Measurements from ENCODE around the gene ANKLE1. TPM values are rescaled to one million over a fixed set of nuclear protein-coding genes. Genes with fewer than 3 reads are reported as not detected.

ANKLE1 gene
- total RNA-seq, 2 donors from 2014 or later: 0.22 to 0.67 TPM

DNA sequence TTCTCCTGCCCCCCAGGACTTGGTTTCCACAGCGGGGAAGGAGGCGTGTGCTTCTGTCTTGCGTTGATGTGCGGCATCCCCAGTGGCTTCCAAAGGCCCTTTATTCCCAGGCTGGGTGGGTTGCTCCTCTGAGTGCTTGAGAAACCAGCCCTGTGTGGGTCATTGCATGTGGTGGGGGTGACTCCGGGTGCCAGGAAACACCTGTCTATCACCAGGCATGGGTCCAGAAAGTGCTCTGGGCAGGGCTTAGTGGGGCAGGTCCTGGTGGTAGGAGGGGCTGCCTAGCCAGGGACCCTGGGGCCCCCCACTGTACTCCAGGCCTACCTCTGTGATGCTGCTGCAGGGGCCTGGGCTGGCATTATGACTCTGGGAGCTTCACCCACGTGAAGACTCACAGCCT lies 37.3 kb downstream of the ANKLE1 start:
- DNase-seq (no peak), ATAC-seq (no peak)
- intact Hi-C loops (cut with DNase I, micrococcal nuclease): no loop called here

DNA sequence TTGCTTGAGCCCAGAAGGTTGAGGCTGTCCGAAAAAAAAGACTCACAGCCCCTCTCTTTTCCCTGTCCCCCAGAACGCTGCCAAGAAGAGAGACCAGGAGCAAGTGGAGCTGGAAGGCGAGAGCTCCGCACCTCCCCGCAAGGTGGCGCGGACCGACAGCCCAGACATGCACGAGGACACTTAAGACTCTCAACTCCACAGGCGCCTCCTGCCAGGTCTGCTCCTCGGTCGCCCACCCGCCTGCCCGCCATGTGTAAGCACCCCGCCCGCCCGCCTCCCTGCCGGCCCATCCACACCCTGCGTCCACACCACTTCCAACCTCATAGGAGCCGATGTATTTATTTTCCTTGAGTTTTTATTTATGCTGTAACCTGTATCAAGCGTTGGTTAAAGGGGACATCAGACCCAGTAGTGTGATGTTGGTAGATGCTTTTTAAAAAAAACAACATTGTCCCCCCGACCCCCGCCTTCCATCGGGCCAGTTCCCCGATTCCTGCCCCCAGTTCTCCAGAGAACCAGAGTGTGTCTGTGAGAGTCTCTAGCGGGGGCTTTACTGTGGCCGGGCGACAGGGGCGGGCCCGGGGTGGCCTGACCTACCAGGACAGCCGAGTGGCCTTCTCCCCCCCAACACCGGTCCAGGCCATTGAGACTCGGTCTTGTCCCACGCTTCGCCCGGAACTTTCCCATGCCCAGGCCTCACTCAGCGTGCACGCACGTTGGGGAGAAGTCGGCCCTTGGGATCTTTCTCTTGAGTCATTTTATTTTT lies 38.0 kb downstream of the ANKLE1 start:
- ATAC-seq (no peak), DNase-seq (no peak)
- intact Hi-C loops (cut with DNase I, micrococcal nuclease): no loop called here

GRCh38 chr19:17320435-17320834 lies 38.7 kb downstream of the ANKLE1 start:
- ATAC-seq: no peak
- DNase-seq: no peak
- intact Hi-C loops (cut with DNase I, micrococcal nuclease): no loop called here

DNA sequence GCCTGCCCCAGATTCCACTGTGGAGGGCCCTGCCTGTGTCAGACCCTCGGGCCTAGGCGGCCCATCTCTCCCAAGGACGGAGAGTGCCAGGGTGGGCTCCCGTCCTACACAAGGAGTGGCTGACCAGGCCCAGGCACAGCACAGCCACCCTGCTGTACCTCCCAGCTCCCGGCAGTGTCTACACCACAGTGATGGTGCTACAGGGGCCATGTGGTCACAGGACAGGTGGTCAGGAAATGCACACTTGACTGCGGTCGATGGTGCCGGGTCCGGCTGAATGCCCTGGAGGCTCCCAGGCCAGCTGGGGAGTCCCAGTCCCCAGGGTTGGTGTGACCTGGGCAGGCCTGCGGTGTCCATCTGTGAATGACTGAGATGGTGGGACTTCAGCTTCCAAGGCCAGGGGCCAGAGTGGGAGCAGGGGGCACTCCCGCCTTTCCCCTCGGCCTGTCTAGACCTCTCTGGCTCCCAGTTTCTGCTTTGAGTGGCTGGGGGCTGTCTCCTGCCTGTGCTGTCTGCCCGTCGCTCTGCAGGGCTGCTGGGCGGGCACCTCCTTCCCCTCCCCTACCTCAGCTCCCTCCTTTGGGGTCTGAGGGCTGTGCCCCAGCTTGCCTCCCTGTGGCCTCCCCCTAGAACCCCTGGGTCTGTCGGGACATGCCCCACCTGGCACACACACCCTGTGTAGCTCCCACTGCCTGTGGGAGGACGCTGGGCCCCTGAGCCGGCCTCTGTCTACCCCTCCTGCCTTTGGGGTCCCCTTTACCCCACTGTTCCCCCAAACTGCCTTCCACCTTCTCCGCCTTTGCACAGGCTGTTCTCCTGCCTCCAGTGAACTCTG lies 40.2 kb downstream of the ANKLE1 start:
- intact Hi-C loops (cut with DNase I, micrococcal nuclease): no loop called here
- DNase-seq: no peak
- no peak for ATAC-seq

DNA sequence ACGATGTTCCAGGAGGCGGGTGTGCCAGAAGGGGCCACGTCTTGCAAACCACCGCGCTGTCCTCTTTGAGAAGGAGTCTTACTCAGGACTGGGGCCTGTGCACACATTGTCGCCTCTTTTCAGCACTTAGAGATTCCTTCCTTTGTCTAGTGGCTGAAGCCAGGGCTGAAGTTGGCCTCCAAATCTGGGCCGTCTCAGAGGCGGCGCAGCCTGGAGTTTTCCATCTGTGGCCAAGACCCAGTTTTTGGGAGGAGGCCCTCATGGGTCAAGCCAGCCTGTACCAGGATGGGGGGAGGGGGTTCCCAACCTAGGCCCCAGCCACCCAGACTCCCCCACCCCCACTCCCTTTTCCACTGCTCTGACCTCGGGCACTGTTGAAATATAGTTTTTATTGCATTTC lies 41.2 kb downstream of the ANKLE1 start:
- ATAC-seq (no peak), DNase-seq (peak in 1 of 2 donors; percentile 14)
- intact Hi-C loops (cut with DNase I, micrococcal nuclease): no loop called here

DNA sequence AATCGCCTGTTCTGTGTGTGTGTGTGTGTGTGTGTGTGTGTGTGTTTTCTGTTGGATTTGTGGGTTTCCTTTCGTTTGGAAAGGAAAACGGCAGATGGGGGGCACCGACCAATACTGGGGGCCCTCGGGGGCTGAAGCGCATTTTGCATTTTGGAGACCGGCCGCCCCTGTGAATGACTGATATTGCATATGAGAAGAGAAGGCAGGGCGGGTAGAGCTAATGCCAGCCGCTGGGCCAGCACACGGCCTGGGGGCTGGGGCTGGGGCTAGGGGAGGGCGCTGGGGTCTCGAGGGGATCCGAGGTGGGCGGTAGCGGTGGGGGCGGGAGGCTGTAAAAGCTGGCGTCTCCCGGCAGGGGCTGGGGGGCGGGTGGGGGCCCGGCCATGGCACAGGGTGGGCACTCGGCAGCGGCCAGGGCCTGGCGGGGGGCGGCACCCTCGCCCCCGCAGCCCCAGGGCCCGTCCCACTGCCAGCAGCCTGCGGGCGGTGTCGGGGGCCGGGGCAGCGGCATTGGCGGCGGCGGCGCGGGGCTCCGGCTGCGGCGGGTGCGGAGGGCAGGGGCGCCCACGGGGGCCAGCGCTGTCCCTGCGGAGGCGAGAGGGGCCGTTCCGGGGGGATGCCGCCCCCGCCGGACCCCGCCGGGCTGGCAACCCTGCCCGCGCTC lies 41.7 kb downstream of the ANKLE1 start:
- intact Hi-C loops (cut with DNase I, micrococcal nuclease): no loop called here
- DNase-seq: no peak
- ATAC-seq: no peak

- intact Hi-C loops (cut with DNase I, micrococcal nuclease): no loop called here
- peak in 1 of 2 donors; percentile 43 for DNase-seq
- ATAC-seq: no peak
Measured at GRCh38 chr19:17323964-17324332, 42.2 kb downstream of the ANKLE1 start.

DNA sequence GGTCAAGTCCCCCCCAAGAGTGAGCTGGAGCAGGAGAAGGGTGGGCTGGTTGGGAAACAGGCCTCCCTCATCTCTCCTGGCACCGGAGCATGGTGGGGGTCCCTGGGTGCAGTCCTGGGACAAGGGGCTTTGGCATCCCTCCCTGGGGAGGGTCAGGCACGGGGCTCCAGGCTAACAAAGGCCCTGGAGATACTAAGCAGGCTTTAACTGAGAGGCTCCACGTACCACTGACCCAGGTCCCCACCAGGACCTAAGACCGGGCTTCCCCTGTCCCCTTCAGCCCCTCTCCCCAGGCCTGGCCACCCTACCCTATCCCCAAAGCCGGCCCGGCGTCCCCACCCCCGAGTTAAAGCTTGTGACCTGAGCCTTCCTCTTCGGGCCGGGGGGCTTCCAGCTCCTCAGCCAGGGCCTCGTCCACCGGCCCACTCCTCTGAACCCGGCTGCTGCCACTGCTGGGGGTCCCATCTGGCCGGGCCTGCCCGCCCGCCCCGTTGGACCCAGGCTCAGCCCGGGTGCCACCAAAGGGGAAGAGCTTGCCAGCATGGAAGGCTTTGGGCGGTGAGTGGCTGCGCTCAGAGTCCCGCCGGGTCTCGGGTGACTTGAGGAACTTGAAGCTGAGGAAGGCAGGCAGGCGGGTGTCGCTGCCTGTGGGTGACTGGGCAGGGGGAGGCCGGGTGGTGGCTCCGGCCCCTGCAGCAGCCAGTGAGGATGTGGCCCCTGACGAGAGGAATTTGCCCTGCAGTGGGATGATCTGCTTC lies 42.8 kb downstream of the ANKLE1 start:
- intact Hi-C loops (cut with DNase I, micrococcal nuclease): no loop called here
- no peak for ATAC-seq
- no peak for DNase-seq

GRCh38 chr19:17325133-17325532 lies 43.4 kb downstream of the ANKLE1 start:
- no peak for DNase-seq
- no peak for ATAC-seq

DNA sequence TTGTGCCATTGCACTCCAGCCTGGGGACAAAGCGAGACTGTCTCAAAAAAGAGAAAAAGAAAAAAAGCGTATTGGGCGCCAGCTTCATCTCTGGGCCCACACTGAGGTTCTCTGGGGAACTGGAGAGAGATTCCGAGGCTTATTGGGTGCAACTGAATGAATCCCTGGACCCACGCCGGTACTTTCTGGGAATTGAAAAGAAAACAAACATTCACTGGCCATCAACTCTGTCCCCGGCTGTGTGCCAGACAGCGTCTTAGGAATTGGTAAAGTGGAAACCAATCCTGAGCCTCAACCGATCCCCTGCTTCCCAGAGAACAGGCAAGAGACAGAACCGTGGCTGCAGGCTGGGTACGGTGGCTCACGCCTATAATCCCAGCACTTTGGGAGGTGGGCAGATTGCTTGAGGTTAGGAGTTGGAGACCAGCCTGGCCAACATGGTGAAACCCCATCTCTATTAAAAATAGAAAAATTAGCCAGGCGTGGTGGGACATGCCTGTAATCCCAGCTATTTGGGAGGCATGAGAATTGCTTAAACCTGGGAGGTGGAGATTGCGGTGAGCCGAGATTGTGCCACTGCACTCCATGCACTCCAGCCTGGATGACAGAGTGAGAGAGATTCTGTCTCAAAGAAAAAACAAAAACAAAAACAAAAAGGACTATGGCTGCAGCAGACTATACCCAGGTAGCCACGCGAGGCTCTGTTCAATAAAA lies 44.3 kb downstream of the ANKLE1 start:
- intact Hi-C loops (cut with DNase I, micrococcal nuclease): no loop called here
- ATAC-seq: no peak
- peak in 1 of 2 donors; percentile 29 for DNase-seq

More at GRCh38 chr19:17325133-17325532, 43.4 kb downstream of the ANKLE1 start:
- intact Hi-C loops (cut with DNase I, micrococcal nuclease): no loop called here

DNA sequence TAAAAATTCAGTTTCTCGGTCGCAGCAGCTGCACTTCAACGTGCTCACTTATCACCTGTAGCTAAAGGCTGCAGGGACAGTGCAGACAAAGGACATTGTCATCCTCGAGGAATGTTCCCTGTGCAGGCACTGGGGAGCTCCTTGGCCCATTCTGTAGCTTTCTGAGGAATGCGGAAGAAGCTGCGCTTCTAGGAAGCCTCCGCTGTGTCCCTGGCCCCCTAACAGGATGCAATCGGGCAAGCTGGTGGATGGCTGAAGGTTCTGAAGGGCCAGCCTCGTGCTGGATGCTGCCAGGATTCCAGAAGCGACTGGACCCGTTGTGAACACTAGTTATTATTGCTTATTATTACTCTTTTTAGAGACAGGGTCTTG lies 44.9 kb downstream of the ANKLE1 start:
- intact Hi-C loops (cut with DNase I, micrococcal nuclease): no loop called here
- DNase-seq: no peak
- ATAC-seq: no peak

GRCh38 chr19:17327068-17327653 lies 45.5 kb downstream of the ANKLE1 start:
- no peak for ATAC-seq

DNA sequence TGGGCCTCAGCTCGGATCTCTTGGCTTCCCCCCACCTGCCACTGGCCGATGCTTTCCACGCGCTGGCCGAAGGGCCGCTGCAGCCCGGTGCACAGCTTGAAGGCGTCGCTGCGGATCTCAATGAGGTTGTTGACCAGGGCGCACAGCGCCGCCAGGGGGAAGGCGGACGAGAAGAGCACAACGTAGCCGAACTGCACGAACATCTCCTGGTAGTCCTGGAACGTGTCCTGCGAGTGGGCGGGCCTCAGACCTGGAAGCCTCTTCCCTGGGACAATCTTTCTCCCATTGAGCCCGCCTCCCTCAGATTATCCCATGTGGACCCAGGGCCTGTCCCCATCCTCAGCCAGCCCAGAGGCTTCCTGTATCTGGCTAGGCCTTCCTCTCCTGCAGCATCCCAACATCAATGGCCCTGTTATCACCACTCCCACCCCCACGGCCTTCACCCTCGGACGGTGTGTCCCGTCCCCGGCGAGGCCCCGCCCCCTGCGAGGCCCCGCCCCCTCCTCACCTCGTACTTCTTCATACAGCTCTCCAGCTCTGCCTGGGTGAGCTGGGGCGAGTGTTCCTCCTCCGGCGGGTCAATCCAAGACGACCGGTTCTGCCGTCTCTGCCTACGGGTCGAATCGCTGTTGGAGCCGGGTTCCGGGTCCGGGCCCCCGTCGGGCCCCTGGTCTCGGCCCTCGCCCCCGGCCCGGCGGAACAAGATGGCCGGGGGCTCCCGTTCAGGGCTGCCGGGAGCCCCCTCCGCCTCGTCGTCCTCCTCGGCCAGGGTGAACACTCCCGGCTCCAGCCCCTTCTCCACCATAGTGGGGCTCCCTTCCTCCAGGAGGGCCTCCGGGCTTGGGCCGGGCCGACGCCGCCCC lies 46.2 kb downstream of the ANKLE1 start:
- peak; percentile 90 to 91 for DNase-seq
- ATAC-seq: peak; percentile 84
- intact Hi-C loops (cut with DNase I, micrococcal nuclease): no loop called here

More at GRCh38 chr19:17327068-17327653, 45.5 kb downstream of the ANKLE1 start:
- no peak for DNase-seq
- intact Hi-C loops (cut with DNase I, micrococcal nuclease): no loop called here

DNA sequence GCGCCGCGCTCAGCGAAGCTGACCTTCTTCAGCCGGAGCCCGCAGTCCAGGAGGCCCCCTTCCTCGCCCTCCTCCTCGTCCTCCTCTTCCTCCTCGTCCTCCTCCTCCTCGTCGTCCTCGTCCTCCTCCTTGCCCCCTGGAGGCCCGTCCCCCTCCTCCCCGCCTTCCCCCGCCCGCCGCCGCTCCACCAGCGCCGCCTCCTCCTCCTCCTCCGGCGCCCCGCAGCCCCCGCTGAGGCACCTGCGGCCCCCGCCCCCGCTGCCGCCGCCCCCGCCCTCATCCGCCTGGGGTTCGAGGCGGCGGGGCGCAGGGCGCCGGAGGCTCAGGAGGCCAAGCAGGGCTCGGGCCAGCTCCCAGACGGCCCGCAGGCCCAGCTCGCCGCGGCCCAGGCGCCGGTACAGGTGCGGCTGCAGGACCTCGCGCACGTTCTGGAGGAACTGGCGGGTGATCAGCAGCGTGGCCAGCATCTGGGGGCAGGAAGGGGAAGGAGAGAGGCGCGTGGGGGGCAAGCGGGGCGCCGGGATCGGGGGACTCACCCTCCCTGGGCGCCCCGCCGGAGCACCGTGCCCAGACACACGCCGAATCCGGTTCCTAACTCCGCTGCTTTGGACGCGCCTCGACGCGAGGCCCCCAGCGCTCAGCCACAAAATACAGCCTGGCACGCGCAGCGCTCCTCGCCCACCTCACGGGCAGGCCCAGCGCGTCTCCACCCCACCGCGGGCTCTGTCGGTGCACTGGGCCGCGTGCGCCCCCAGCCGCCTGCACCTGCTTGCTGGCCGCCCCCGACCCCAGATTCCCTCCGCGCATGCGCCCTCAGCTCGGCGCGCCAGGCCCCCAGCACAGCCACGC lies 47.0 kb downstream of the ANKLE1 start:
- intact Hi-C loops (cut with DNase I, micrococcal nuclease): no loop called here
- ATAC-seq (peak; percentile 12), DNase-seq (peak in 1 of 2 donors; percentile 37)

DNA sequence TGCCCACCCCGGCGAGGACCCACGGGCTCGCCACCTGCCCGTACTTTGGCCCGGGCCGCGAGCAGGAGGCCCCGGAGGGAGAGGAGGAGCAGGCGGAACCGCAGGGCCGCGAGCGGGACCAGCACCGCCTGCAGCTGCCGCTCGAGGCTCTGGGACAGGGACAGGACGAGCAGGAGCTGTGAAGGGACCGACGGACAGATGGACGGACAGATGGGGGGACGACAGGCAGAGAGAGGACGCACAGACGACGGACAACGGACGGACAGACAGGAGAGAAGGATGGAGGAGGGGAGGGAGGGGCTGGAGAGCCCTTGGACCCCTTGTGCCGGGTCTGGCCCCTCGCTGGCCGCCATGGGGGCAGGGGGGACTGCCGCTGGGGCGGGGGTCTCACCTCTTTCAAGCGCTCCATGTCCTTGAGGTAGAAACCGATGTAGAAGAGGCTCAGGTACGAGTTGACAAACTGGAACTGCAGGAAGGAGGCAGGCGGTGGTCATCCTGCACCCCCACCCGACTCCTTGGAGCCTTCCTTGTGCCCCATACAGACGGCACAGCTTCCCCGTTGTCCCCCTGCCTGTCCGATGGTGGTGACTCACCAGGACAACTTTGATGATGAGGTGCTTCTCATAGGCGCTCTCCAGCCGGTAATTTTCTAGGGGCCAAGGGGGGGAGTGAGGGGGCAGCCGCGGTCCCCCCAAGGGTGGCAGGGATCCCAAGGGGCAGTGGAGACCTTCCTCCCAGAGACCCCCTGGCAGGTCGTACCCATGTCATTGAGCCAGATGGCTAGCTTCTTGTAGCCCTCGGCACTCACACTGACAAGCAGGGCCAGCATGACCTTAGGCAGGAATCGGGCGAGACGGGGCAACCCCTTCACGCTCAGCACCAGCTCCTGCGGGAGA lies 47.9 kb downstream of the ANKLE1 start:
- DNase-seq (no peak), ATAC-seq (no peak)
- intact Hi-C loops (cut with DNase I, micrococcal nuclease): no loop called here
